Epidermal melanocyte (primary cell): Measurements from ENCODE around the gene KIF26B.

Source experiments
- DNase-seq: peaks from one replicate; pipeline ENCODE4 v3.0.0; 2011; ENCODE audit warnings: low spot score; ENCODE audit not compliant: insufficient read length

KIF26B gene

DNA sequence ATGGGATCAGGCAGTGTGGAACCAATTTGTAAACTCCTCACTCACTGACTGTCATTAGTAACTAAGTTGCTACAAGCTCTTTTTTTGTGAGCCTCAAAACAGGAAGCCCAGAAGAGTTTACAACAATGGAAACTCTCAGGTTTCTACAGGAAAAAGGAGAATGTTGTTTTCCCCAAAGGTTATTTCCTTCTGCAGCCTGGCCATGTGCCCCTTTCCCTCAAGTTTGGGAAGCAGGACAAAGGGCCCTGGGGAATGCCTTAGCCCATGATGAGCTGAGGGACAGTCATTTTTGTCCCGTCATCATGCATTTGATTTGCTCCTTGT is 395.9 kb downstream of the KIF26B start:
- no peak for DNase-seq

DNA sequence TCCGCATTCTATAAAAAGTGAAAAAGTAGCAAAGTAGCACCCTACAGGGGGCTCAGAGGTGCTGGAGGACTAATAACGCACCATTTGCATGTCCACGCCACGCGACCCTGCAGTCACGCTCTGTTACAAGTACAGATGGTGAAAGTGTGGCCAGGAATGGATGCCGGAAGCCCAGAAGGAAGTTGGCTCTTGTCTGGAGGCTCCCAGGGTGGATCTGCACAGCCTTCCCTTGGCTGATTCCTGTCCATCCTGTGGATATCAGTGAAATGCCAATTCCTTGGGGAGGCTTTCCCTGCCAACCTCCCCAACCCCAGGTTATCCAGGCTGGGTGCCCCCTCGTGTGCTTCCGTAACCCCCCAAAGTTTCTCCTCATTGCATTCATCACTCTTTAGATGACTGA is 396.8 kb downstream of the KIF26B start:
- no peak for DNase-seq

DNA sequence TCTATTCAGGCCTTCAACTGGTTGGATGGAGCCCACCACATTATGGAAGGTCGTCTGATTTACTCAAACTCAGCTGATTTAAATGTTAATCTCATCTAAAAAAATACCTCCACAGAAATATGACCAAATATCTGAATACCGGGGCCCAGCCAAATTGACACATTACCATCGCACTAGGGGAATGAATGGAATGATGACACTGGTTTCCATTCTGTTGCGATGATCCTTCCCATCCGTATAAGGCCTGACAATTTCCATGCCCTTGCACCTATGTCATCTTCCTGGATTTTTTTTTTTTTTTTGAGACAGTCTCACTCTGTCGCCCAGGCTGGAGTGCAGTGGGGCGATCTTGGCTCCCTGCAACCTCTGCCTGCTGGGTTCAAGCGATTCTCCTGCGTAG is 397.5 kb downstream of the KIF26B start:
- DNase-seq, result no peak

DNA sequence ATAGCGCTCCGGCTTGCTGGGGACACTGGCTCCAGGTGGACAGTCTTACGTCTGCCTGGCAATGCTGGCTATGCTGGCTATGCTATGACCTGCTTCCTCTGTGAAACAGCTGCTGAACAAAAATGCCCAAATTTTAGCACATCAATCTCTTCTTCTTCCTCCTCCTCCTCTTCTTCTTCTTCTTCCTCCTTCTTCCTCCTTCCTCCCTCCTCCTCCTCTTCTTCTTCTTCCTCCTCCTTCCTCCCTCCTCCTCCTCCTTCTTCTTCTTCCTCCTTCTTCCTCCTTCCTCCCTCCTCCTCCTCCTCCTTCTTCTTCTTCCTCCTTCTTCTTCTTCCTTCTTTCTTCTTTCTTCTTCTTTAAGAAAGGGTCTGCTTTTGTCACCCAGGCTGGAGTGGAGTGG is 401.3 kb downstream of the KIF26B start:
- no peak for DNase-seq

DNA sequence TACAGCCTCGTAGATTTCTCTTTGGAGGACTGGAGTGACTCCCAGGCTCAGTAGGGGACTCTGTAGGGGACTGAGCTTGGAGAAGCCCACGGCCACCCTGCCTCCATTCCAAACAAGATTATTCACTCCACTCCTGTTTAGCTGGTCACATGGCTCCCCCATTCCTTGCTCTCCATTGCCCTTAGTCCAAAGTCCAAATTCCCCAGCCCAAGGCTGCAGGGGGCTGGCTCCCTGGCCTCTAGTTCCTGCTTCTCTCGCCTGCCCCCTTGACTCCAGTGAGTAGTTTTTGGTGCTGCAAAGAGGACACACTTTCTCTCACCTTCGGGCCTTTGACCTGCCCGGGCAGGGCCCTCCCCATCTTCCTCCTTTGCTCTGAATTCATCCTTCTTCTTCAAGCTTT is 403.3 kb downstream of the KIF26B start:
- no peak for DNase-seq

DNA sequence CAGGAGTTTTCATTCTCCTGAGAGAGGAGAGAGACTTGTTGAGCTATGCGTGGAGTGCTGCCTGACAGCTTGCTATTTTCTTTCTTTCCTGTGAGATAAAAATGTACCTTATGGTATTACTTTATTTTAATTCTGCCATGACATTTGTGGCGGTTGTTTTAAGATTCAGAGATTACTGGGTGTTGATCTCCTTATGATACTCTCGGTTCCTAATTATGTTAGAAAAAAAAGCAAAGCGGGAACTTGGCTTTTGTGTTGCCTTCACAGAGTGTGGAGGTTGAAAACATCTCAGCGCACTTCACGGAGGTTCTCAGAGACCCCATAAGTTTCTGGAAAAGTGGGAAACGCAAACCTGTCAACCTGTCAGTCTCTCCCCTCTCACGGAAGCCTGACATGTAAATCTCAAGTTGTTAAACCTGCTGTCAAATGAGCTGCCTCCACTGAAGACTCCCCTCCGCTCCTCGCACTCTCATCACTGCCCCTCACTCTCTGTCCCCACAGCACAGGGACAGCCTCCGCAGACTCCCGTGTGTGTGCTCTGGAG is 405.6 kb downstream of the KIF26B start:
- no peak for DNase-seq

DNA sequence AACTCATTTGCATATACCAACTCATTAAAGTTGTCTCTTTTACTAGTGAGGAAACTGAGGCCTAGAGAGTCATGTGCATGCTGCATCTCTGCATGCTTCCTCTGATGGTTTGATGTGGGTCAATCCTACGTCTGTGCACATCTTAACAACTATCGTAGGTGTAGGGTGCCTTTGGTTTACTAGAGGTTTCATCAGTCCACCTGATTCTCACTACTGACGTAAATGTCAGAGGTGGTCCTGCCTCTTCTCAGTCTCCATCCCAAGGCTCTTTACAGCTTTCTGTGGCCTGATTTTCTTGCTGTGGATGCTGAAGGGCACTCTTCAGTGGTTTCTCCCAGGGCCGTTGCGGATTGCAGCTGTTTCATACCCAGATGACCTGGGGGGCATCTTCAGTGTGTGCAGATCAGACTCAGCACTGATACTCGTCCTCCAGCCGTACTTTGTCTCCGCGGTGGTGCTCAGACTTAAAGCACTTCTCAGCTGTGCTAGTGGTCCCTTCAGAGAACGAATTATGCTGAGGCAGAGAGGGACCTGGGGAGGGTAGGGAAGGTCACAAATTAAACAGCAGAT is 407.0 kb downstream of the KIF26B start:
- no peak for DNase-seq

DNA sequence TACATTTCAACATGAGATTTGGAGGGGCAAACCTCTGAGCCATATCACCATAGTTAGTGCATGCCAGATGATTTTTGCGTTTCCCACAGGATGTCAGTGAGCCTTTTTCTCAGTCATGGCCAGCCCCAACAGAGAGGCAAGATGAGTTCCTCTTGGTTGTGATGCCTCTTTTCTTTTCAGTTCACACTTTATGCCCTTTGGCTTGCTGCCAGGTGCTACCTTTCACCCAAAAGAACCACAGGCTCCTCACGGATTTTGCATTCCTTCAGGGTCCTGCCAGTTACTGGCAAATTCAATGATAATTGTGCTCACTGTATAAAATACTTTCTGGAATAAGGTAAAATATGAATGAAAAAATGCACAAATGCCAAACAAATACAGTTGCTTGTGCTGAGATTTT is 411.3 kb downstream of the KIF26B start:
- DNase-seq, result no peak

DNA sequence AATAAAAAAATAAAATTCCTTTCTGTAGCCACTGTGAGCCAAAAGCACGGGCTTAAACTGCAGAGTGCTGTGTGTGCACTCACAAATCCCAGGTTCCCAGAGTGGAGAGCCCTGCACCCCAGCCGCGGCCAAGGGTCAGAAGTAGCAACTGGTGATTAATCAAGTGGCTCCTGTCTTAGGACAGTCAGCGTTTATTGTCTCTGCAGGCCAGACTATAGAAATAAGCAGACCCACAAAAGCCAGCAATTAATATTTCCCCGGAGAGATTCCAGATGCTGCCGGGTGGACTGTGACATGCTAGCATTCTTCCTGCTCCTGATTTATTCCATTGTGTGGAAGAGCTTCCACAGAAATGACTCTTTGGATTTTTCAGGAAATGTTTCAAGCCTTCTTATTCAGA is 412.2 kb downstream of the KIF26B start:
- peak; percentile 69 for DNase-seq

DNA sequence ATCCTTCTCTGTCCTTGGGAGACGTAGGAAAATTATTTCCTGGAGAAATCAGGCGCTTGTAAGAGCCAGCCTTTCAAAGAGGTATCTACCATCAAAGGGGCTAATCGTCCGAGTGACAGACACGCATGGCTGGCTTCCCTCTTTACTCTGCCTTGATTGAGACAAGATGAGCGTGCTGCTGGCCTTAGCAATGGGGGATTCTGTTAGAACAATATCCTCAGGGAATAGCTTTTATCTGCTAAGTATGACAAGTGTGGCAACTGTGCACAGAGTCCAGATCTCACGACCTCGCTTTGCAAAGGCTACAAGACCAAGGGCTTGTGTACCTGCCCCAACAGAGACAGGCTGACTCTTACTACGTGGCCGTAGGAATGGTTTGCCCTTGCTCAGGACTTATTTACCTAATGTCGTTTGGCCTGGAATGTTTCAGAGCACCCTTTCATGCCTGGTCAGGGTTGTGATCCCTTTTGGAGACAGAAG is 417.1 kb downstream of the KIF26B start:
- no peak for DNase-seq

DNA sequence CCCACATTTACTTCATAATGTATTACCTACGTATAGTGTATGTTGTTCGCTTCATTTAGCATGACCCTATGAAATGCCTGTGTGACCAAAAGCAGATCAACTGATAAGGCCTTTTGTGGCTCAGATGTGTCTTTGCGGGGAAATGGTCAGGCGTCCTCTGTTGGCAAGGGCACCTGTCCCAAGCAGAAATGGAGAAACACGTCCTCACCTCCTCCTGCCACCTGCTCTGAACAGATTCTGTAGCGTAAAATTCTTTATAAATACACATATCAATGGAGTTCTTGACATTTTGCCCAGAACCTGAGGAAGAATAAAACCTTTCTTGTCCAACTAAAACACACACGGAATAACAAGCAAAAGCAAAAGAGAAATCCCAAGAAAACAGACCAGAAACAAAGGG is 417.9 kb downstream of the KIF26B start:
- DNase-seq, result no peak

DNA sequence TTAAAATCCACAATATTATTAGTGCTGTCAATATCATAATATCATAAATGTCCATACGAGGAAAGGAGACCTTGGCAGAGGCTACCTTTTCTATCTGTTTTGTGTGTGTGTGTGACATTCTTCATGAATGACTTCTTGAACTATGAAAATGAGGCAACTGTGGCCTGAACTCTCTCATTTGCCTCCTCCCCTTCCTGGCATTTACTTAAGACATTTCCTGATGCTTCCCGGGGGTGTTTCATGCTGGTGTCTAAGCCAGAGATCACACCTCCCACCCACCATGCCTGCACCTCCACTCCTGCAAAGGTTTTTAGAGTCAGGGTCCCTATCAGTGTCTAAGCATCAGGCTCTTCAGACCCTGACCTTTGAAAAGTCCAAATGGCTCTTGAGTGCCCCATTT is 420.9 kb downstream of the KIF26B start:
- DNase-seq, result no peak

DNA sequence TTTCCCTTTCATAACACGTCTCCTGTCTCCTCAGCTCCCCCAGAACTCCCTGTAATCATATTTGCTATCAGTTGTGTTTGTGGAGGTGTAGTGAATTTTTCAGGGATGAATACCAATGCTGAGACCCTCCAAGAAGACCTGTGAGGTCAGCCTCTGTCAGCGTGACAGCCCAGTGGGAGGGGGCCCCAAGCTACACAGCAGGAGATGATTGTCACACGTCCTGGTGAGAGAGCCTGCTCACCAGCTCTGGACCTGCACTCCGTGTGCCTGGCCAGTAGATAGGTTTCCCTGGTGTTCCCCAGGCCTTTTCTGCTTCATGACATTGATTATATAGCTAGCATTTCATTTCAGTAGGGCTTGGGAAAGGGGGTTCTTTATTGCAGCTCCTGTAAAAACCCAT is 421.5 kb downstream of the KIF26B start:
- DNase-seq, result no peak

DNA sequence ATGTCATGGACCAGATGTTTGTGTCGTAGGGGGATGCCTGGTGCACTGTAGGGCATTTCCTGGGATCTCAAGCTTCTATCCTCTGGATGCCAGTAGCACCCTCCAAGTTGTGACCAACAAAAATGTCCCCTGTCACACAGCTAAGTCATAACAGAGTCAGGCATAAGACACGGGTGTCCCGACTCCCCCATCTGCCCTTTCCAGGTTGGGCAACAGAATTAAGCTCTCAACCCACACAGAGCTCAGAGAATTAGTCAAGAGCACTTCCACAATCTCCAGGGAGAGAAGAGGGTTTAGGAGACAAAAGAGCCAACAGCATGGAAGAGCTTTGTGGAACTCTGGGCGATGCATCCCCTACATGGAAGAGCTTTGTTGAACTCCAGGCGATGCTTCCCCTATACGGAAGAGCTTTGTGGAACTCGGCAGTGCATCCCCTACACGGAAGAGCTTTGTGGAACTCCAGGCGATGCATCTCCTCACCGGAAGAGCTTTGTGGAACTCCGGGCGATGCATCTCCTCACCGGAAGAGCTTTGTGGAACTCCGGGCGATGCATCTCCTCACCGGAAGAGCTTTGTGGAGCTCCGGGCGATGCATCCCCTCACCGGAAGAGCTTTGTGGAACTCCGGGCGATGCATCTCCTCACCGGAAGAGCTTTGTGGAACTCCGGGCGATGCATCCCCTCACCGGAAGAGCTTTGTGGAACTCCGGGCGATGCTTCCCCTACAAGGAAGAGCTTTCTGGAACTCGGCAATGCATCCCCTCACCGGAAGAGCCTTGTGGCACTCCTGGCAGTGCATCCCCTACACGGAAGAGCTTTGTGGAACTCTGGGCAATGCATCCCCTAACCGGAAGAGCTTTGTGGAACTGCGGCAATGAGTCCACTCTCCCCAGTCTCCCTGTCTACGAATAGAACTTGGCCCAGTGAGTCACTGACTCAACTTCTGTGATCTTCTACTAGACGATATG is 422.7 kb downstream of the KIF26B start:
- DNase-seq, result no peak

DNA sequence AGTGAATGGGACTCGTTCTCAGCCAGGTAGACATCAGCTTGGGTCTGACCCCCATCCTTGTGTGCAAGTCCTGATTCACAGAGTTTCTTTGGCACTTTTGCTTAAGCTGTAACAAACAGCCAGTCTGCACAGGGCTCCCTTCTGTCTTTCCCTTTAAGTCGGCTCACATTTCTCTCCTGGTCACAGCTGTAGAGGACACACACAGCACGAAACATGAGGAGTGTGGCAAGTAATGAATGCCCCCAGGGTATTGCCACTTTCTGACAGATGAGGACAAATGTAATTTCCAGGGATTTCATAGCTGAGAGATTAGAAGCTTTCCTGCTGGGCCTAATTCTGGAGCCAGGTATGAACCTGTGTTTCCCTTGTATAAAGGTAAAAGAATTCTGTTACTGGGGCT is 423.5 kb downstream of the KIF26B start:
- no peak for DNase-seq

DNA sequence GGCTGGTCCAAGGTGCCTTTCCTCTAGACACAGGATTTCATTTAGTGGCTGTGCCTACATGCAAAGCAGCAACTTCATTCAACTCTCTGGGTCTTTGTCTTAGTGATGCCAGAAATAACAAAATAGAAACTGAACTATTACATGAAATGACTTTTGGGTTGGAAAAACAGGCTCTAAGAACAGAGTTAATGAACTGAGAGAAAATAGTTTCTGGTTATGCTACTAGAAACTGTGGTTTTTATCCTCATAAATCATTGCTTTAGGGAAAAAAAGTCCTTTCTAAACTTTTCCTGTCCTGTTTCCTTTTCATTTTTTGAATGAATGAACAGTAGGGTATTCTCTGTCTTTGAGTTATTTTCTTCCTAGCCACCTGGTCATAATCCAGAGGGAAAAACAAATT is 424.0 kb downstream of the KIF26B start:
- peak; percentile 50 for DNase-seq

DNA sequence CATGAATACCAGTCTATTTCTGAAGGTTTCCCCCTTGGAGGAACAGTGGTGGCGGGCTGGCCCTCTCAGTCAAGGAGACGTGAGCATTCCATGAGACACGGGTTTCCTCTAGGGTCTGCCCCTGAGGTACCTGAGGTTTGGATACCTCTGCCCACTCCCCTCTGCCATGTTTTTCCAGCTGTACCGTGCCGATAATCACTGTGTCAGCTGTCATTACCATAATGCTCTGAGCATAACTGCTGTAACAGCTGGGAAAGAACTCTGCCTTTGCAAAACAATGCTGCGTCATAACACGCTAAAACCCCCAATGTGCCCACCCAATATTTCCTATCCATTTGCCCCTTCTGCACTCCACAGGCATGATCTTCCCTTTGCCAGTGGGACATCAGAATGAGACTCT is 425.1 kb downstream of the KIF26B start:
- DNase-seq, result no peak

DNA sequence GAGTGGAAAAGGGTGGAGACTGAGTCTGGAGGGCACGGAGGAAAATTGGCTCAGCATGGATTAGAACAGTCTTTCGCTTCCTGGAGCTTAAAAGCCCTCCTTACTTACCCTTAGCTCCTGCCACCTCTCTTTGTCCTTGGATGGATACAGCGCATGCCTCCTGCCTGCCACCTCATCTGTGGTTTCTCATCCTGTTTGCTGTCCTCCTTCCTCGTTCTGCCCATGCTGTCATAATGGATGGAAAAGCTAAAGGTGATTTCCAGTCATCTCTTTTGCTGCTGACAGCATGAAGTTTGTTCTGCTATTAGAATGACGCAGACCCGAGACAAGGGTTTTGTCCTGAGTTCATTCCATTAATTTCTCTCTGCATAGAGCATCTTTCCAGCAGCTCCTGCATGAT is 425.9 kb downstream of the KIF26B start:
- DNase-seq, result no peak

DNA sequence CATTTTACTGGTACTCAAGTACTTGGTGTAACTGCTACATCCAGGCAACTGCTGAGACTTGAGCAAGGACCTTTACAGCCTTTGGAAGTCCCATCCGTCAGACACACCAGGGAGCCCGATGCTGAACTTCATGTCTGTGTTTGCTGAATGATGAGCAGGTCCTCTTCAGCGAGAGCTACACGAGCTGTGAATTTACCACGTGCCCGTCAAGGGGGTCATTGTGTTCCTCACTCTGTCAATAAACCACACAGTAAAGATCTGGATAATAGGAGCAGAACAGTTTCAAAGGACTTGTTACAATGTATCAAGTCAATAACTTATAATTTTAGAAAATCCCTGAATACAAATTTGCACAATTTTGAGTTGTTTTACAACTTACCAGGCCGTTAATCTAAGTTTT is 427.2 kb downstream of the KIF26B start:
- DNase-seq, result no peak

DNA sequence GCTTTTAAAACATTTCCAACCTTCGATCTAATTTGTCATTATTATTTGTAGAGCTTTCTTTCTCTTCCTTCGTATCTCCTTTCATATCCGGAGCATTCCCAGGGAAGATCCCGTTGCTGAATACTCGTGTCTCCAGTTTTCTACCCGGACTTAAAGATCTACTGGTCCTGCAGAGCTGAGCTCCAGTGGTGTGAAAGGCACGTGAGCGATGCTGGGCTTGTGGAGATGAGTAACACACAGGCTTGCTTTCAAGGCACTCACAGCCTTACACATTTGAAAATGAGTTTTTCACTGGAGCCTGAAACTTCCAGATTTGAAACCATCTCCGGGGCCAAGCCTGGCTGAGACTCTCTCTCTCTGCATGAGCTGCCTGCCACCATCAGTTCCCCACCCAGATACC is 428.3 kb downstream of the KIF26B start:
- no peak for DNase-seq

DNA sequence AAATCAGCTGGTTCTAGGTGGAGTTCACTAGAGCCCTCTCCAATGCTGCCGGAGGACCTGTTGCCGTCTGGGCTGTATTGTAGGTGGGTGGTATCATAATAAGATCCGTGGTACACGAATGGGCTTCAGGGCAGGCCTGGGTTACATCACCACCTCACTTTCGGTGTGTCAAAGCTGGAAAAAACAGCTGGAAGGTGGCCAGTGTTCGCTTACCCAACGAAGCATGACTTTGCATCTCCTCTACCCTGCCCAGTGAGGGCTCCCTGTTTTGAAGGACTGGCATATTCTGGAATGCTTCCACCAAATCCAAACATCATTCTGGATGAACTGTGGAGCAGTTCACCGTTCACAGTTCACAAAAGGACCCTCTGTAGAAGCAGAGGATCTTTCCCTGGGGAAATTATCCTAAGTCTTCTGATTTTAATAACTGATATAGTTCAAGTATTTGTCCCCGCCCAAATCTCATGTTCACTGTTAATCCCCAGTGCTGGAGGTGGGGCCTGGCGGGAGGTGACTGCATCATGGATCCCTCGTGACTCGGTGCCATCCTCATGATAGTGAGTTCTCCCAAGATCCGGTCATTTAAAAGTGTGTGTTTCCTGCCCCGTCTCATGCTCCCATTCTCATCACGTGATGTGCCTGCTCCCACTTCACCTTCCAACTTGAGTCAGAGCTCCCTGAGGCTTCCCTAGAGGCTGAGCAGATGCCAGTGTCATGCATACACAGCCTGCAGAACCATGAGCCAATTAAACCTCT is 429.0 kb downstream of the KIF26B start:
- DNase-seq, result no peak
